NCI-H2227 treated with DMSO at 0.1 percent for 48 hours (cell line): Measurements from ENCODE around the gene SYK.

Experiments used
- DNase-seq: peaks from one replicate; lab custom pipeline; 2025; lab: John Stamatoyannopoulos, UW

SYK gene

DNA sequence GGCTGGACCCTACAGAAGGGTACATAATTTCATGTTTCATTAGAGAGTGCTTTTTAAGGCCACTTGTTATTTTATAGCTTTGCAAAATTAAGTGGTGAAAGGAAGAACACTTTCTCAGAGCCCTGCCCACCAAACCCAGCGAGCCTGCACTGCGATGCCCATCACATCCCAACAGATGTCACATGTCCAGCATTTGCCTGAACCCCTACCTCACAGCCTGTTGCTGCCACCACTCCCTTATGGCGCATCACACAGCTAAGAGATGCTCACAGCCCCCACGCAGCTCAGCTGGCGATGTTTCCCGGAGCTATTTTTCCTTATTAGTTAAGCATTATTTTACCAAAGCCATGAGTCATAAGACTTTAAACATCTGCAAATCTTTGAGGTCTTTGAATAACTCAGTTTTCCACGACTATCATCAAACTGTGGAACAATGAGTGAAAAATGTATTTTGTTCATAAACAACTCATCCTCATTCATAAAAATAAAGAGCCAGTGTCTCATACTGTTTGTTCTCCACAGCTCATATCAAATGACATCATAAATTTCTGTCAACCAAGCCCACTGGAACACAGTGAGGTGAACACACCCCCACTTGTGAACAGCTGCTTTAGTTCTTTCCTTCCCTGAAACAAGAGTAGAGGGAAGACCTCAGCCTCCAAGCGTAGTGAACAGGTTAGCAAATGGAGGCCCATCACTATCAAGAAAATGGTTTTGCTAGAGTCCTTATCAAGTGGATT, 104.9 kb downstream of the SYK start:
- DNase-seq: no peak

DNA sequence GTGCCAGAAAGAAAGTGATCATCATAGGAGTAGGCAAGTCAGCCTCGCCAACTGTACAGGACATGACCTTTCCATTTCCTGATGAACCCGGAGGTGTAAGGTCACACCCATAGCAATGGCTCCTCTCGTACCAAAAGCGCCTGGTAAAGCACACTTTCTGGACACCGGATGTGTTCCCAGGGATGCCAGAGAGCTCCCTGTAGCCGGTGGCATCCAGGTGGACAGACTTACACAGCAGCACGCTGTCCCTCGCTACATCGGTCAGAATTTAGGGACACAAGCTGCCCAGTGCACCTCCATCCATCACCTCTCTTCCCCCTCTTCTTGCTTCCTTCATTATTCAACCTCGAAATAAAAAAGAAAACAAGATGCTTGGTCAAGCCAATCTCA, 105.4 kb downstream of the SYK start:
- DNase-seq: no peak

DNA sequence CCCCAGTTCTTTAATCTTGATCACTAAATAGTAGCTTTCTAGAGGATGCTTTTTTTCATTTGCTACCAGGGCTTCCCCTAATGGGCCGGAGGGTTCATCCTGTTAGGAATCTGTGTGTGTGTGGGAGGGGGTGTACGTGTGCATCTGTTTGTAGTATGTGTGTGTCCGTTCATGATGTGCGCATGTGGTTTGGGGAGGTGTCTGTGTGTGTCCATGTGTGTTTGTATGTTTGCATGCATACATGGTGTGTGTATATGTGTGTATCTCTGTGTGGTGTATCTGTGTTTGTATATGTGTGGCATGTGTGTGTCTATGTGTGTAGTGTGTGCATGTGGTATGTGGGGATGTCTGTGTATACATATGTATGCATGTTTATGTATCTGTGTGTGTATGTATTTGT, 106.2 kb downstream of the SYK start:
- DNase-seq: no peak

DNA sequence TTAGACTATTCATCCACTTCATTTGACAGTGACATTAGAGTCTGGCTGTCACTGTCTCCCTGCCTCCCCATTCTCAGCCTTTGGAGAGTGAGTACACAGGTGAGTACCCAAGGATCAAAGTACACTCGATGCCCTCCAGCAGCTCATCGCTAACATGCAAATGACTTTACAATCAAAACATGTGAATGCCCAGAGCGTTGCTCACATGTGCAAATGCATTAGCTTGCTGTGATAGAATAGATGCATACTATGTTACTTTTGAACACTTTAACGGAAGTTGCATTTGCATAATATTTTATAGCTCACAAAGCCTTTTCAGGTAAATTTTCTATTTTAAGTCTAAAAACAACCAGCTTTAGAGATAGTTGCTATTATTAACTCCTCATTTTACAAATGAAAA, 107.6 kb downstream of the SYK start:
- DNase-seq: no peak

DNA sequence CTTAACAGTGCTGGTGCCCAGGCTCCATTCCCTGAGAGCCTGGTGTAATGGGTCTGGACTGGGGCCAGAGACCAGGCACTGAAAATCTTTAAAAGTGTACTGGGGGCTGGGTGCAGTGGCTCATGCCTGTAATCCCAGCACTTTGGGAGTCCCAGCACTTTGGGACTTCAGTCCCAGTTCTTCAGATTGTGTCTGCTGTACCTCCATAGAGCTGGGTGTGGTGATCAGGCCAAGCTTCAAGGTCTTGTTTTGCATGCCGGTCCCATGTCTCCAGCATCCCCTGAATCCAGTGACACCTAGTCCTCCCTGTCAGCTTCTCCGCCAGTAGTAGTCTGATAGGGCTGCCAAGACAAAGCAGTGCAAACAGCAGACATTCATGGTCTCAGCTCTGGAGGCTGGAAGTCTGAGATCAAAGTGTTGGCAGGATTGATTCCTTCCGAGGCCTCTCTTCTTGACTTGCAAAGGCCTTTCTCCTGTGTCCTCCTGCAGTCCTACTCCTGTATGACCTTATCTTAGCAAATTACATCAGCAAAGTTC, 108.2 kb downstream of the SYK start:
- DNase-seq: no peak

DNA sequence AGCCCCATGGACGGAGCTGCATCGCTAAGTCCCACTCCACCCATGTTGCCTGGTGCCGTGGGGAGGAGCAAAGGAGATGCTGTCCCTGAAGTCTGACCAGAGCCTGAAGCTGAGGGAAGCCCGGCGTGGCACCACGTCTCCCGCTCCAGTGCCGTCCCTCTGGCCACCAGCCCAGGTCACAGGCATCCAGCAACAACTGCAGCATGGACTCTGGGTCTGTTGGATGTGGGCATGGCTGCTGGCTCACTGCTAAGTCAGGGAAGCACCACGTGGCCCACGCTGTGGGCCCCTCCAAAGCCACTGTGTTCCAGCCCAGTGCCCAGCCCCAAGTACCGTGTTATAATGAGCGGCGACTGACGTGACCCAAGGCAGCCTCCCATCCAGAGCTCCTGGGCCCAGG, 112.6 kb downstream of the SYK start:
- DNase-seq: no peak

DNA sequence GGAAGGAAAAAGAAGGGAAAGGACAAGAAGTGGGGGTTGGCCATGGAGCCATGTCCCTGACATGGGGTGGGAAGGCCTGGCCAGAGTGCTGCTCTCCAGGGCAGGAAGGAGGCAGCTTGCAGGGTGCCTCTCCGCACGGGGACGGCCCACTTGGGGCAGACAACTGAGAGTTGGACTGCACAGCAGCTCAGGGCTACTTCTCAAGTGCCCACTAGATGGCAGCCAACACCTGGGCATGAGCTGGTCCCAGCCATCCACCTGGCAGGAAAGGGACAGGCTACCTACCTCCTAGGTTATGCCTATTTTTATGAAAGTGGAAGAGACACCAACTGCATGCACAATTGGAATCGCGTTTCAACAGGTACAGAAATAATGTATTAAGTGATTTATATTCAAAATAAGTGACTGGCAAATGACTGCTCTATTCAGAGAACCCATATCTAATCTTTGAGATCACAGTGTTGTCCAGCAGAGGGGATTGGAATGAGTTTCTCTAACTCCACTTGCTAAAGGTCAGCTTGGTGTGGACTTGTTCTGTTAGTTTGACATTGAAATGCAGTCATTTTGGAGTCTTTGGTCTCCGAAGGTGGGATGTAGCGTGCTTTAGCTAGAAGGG, 113.4 kb downstream of the SYK start:
- peak; percentile 56 for DNase-seq

DNA sequence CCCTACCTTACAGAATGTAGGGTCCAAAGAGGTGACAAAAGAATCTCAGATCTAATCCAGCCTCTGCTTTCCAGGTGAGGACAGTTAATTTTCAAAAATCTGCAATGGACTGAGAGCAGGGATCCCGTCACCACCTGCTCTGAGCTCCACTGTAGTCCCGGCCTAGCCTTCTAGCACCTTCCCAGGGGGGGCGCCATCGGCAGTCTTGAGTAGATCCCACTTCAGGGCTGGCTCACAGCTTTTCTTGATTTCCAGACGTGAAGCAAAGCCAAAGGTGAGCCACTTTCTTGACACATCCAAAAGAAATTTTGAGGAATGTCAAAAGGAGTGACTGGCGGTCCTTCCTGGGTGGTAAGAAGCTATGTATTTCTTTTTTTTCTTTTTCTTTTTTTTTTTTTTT, 114.1 kb downstream of the SYK start:
- no peak for DNase-seq

DNA sequence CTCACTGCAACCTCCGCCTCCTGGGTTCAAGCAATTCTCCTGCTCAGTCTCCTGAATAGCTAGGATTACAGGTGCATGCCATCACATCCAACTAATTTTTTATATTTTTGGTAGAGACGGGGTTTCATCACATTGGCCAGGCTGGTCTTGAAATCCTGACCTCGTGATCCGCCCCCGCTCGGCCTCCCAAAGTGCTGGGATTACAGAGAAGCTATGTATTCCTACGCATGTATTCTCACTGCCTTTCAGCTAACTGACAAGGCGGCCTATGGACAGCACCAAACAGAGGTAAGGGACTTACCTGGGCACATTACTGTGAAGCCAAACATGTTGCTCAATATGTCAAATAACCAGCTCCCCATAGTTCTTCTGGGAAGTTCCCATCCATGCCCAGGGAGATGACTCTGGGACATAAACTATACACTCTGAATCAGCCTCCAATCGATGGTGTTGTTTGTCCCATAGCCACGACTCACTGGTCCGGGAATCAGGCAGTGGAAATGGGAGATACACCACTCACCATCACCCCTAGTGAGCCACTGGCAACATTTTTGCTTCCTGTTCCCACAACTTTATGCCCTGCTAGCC, 114.6 kb downstream of the SYK start:
- DNase-seq: no peak

DNA sequence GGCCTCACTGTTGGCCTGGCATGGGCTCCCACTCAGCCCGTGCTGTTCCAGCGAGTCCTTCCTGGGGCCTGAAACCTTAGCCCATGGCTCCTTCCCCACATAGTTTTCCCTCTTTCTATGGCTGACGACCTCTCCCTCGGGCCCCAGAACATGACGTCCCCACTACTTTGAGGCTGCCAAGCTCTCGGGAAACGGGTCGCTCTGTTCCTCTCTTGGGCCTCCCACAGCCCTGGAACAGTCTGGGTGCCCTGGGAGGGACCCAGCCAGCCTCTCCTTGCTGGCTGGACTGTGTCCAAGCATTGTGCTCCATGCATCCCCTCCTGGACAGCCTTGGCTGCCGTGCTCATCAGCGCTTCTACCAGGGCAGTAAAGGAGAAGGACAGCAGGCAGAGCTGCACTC, 118.3 kb downstream of the SYK start:
- DNase-seq: no peak

DNA sequence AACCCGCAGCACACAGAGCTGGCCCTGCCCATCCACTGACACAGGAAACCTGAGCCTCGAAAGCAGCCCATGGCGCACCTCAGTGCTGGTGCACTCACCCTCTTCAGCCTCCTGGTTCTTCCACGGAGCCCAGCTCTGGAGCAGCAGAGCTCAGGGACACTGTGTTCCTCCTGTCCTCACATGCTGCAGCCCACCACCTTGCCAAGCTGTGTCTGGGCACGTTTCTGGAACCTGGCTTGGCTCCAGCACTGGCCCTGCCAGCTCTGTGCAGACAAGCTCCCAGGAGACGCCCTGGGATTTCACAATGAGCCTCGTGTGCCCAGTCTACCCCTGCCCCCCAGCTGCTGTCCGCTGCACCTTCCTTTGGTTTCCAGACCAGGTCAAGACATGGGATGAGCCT, 119.5 kb downstream of the SYK start:
- no peak for DNase-seq

DNA sequence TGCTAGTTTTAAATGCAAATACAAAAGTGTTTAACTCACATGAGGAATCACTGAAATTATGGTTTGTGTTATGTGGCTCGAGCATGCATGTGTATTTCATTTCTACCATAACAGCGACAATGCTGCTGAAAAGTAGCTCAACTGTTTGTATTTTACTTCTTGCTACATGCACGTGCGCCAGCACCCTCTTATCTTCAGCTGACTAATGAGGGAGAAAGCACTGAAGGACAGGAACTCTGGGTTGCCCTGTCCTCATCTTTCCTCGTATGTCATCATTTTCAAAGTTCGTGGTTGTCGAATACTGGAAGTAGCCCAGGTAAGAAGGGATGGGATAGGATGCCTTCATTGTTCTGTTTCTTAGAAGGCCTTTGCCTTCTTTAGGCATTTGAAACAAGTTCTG, 120.3 kb downstream of the SYK start:
- no peak for DNase-seq

DNA sequence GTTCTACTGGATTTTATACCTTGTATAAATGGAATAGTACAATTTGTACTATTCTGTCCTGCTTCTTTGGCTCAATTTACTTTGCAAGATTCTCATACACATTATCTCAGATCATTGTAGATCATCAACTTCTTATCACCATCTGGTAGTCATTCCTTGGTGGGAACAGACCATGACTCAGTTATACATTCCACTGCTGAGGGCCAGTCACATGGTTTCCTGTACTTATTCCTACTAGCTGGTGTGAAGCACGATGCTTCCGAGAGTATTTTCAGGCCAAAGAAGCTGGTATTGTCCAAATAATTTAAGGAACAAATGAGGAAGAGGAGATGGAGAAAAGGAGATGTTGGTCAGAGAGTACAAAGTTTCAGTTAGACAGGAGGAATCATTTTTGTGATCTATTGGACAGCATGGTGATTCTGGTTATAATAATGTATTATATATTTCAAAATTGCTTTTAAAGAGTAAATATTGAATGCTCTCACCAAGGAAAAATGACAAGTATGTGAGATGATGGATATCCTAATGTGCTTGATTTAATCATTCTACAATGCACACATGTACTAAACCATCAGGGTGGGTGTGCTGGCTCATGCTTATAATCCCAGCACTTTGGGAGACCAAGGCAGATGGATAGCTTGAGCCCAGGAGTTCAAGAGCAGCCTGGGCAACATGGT, 124.1 kb downstream of the SYK start:
- DNase-seq: no peak

DNA sequence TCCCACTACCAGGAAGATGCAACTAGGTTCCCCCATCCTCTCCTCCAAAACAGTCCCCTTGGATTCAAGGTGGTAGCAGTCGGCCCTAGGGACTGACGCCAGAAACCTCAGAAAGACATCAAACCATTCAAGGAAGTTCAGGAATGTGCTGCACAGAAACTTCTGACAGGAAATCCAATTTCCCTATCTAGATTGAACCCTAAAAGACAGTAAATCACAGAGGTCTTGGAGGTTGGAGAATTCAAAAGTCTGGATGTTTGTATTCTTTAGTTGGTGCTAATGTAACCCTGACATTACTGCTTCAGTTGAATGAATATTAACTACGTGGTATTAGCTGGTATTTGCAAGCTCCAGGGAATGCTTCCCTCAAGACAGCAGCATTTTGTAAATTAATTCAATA, 125.3 kb downstream of the SYK start:
- no peak for DNase-seq

DNA sequence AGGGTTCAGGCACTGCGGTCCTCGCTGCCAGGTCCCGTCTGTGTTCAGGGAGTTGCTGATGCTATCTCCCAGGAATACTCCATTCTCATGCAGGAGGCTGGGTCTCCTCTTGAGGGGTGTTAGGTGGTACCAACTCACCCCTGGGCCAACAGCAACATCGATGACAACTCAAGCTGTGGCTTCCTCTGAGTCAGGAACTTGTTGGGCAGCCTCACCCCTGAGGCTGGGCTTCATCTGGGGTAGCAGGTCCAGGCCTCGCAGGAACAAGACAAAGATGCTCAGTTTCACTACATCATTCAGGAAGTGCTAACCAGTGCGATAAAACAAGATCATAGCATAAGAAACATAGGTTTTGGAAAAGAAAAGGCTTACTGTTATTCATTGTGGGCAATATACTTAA, 125.9 kb downstream of the SYK start:
- no peak for DNase-seq

DNA sequence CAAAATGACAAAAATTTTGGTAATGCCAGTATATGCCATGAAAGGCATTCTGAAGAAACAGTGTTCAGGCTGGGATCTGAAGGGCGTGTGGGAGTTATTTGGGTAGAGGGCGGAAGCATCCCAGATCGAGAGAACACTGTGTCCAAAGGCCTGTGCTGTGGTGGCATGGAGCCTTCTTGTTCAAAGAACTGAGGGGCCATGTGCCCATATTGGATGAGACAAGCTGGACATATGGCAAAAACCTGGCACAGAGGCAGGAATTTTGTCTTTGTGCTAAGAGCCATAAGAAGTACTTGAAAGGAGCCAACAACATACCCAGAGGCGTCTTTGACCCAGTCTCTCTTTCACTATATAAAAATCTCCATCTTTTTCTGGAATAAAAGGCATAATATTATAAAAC, 128.0 kb downstream of the SYK start:
- DNase-seq: no peak

DNA sequence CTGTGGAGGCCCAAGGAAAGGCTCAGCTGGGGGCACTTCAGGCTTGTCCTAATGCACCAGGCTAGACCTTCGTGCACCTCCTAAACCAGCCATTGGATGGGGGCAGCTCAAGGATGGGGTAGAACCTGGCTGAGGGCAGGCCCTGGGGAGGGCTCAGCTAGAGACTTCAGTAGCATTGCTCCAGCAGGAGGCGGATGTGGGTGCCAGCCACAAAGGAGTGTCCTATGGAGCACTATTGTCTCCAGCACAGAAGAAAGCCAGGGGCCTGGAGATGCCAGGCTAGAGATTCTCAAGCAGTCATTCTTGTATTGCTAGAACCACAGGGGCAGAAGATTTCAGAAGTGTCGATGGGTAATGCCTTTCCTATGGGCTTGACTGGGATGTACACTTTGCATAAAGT, 131.8 kb downstream of the SYK start:
- DNase-seq: no peak

DNA sequence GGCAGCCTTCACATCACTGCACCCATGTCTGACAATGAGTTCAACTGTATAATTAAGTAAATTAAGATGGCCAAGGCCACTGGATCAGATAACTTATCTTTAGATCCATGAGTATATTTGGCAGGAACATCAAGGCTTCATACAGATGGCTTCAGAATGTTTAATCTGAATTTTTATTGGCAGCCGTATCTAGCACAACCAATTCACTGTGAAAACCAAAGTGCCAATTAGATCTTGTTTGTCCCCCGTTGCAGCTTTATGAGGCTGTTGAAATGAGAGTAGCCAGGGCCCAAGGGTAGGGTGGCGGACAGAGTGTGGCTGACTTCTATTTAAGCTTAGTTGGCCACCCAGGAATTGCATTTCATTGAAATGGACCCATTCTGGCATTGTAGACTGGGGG, 137.7 kb downstream of the SYK start:
- no peak for DNase-seq

DNA sequence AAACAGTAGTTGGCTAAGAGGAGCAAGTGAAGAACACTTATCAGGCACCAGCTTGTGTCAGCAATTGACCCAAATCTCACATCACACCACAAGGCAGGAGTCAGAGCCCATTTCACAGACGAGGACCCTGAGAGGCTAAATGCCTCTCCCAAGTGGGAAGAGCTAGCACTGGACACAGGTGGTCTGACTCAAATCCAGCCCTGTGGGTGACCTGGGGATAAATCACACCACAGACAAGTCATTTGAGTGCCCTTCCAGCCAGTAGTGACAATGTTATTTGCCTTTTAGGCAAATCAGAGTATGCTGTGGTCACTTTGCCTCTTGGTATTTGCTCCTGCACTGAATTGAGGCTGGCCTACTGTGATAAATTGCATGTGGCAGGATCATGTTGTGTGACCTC, 138.7 kb downstream of the SYK start:
- no peak for DNase-seq

DNA sequence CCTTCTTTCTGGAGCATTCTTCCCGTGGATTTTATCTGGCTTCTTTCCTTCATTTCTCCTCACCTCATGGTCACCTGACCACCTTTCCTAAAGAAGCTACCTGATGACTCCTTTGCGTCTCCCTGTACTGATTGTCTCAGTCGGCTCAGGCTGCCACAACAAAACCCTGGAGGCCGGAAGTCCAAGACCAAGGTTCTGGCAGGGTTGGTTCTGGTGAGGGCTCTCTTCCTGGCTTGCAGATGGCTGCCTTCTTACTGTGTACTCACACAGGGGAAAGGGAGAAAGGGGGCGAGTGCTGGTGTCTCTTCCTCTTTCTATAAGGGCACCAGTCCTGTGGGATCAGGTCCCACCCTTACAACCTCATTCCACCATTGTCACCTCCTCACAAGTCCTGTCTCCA, 140.0 kb downstream of the SYK start:
- no peak for DNase-seq

DNA sequence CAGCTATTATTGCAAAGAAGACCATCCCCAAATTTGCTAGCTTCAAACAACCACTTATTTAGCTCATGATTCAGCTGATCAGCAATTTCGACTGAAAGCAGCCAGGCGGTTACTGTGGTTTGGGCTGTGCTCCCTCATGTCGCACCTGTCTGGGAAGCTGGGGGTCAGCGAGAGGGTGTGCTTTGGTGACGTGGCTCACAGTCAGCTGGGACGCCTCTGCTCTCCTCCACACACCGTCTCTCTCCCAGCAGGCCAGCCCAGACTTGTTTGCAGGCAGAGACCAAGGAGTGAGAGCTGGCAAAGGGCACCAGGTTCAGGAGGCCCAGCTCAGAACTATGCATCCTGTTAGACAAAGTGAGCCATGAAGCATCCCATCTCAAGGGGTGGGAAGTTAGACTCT, 140.9 kb downstream of the SYK start:
- no peak for DNase-seq

DNA sequence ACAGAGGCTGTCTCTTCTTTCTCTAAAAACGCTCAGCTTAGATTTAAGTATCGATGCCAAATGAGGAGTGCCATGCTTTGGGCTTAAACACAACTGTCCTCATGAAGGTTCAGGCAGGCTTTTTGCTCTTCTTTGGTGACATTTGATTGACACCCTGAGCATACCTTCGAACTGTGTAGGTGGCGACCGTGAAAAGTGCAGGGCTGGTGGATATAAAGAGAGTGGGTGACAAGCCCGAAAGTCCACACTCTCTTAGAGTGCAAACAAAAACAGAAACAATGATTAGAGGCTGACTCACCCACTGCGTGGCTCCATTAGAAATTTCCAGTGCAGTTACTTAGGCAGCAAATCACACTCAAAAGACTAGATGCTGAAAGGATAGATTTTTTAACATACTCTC, 141.7 kb downstream of the SYK start:
- DNase-seq: no peak

DNA sequence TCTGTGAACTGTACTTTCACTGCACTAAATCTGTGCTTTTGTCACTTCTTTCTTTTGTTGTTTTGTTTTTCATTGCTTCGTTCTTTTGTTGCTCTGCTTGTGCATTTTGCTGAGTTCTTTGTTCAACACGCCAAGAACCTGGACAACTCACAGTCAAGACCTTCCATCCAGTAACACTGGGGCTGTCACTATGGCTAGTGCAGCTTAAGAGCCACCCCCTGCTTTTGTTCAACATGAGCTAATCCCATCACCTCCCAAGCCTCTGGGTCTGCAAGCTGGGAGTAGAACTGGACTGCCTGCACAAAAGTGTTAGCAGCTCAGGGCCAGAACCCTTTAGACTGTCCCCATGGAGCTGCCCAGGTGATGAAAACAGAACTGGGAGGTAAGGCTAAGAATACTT, 143.7 kb downstream of the SYK start:
- DNase-seq: no peak
